Muscle of leg (tissue), 11 donors: ENCODE measurements around the gene GRHL1. TPM values are rescaled to one million over a fixed set of nuclear protein-coding genes. Genes with fewer than 3 reads are reported as not detected.

Experiments used
- DNase-seq: peaks from one replicate; pipeline ENCODE4 v3.0.0; 2013
- H3K27ac ChIP-seq: one replicate; pipeline ENCODE4 v1.5.1; 2013; ENCODE audit warnings: mild to moderate bottlenecking, low read length, control low read depth
- H3K27me3 ChIP-seq: one replicate; pipeline ENCODE4 v1.6.1; 2013; ENCODE audit warnings: low read length; ENCODE audit not compliant: control insufficient read depth, insufficient read depth
- H3K36me3 ChIP-seq: one replicate; pipeline ENCODE4 v1.6.1; 2013; ENCODE audit warnings: low read length; ENCODE audit not compliant: control insufficient read depth, insufficient read depth
- H3K4me1 ChIP-seq: one replicate; pipeline ENCODE4 v1.6.1; 2013; ENCODE audit warnings: low read length; ENCODE audit not compliant: control insufficient read depth, insufficient read depth
- H3K4me3 ChIP-seq: one replicate; pipeline ENCODE4 v1.5.1; 2013; ENCODE audit warnings: low read length, control low read depth
- H3K9me3 ChIP-seq: replicated peaks from 2 replicates; pipeline ENCODE4 v1.6.1; 2013; ENCODE audit warnings: low read depth, low read length; ENCODE audit not compliant: control insufficient read depth
- WGBS: methylation state at CpG from one replicate; pipeline ENCODE4 v1.1.5; 2013; ENCODE audit warnings: missing lambda C conversion rate; ENCODE audit not compliant: insufficient coverage; 5-methylcytosine and 5-hydroxymethylcytosine counted together
- polyA plus RNA-seq, 8 donors: library from polyadenylated mRNA; unstranded; fragments of 120-200 nt; gene quantifications; one replicate each; pipeline versions ENCODE4 v1.2.1 to v1.2.3, GENCODE V29; 2013; ENCODE audit warnings: inconsistent platforms in 1 of 8, low replicate concordance in 1 of 8; ENCODE audit not compliant: insufficient read length in 8 of 8, insufficient read depth in 1 of 8
- total RNA-seq: library from RNA; stranded (reverse); fragments of 120-200 nt; gene quantifications from one replicate; pipeline ENCODE4 v1.2.4, GENCODE V29; 2013

GRHL1 gene
- total and polyA plus RNA-seq, 9 donors, result 0.48 to 4.3 (median 1.0) TPM

GRCh38 chr2:9959262-9959661 lies 7.8 kb downstream of the GRHL1 start:
- H3K27me3 ChIP-seq, result peaks cover 5% of the 10 kb centered on the region
- DNase-seq, result no peak
- no peak overlapping the region for H3K4me3 ChIP-seq
- no peak overlapping the region for H3K27ac ChIP-seq
- no CpG with 5 or more reads among the region's 3 CpGs for WGBS
- peaks cover 3% of the 10 kb centered on the region for H3K36me3 ChIP-seq
- no peaks in the 10 kb centered on the region for H3K9me3 ChIP-seq
- no peaks in the 10 kb centered on the region for H3K4me1 ChIP-seq

GRCh38 chr2:9961013-9961412 lies 9.5 kb downstream of the GRHL1 start:
- Histone ChIP-seq H3K36me3 (peaks cover 5% of the 10 kb centered on the region), H3K27me3 (no peaks in the 10 kb centered on the region), H3K27ac (no peak overlapping the region), H3K4me3 (no peak overlapping the region), H3K4me1 (no peaks in the 10 kb centered on the region), H3K9me3 (no peaks in the 10 kb centered on the region)
- no peak for DNase-seq
- 87% methylated on average over 7 of the region's 10 CpGs for WGBS

GRCh38 chr2:9964334-9964980 lies 13.0 kb downstream of the GRHL1 start:
- no peaks in the 10 kb centered on the region for H3K4me1 ChIP-seq
- H3K27me3 ChIP-seq, result no peaks in the 10 kb centered on the region
- peaks cover 5% of the 10 kb centered on the region for H3K36me3 ChIP-seq
- H3K9me3 ChIP-seq, result no peaks in the 10 kb centered on the region
- H3K4me3 ChIP-seq, result no peak overlapping the region
- no peak overlapping the region for H3K27ac ChIP-seq
- no peak for DNase-seq
- WGBS, result 77% methylated on average over 3 of the region's 7 CpGs

- H3K4me1 ChIP-seq, result peaks cover 2% of the 10 kb centered on the region
- WGBS, result no CpG with 5 or more reads among the region's 8 CpGs
- no peaks in the 10 kb centered on the region for H3K9me3 ChIP-seq
- H3K27ac ChIP-seq, result no peak overlapping the region
- H3K36me3 ChIP-seq, result peaks cover 5% of the 10 kb centered on the region
- H3K27me3 ChIP-seq, result no peaks in the 10 kb centered on the region
- no peak overlapping the region for H3K4me3 ChIP-seq
- no peak for DNase-seq
Observed at GRCh38 chr2:9965119-9965822, 13.8 kb downstream of the GRHL1 start.

GRCh38 chr2:9966491-9967022 lies 15.1 kb downstream of the GRHL1 start:
- peaks cover 5% of the 10 kb centered on the region for H3K36me3 ChIP-seq
- no peaks in the 10 kb centered on the region for H3K9me3 ChIP-seq
- no CpG with 5 or more reads among the region's 3 CpGs for WGBS
- H3K27me3 ChIP-seq, result no peaks in the 10 kb centered on the region
- H3K27ac ChIP-seq, result no peak overlapping the region
- peaks cover 4% of the 10 kb centered on the region for H3K4me1 ChIP-seq
- no peak overlapping the region for H3K4me3 ChIP-seq
- DNase-seq, result no peak

GRCh38 chr2:9967053-9967775 lies 15.7 kb downstream of the GRHL1 start:
- WGBS, result 85% methylated on average over 7 of the region's 11 CpGs
- Histone ChIP-seq H3K27me3 (no peaks in the 10 kb centered on the region), H3K9me3 (no peaks in the 10 kb centered on the region), H3K36me3 (peaks cover 5% of the 10 kb centered on the region), H3K27ac (no peak overlapping the region), H3K4me1 (peaks cover 4% of the 10 kb centered on the region), H3K4me3 (no peak overlapping the region)
- DNase-seq, result no peak

GRCh38 chr2:9968553-9969497 lies 17.3 kb downstream of the GRHL1 start:
- 85% methylated on average over 7 of the region's 10 CpGs for WGBS
- DNase-seq, result no peak
- H3K27me3 ChIP-seq, result no peaks in the 10 kb centered on the region

GRCh38 chr2:9970200-9971044 lies 18.9 kb downstream of the GRHL1 start:
- Histone ChIP-seq H3K4me3 (no peak overlapping the region), H3K4me1 (peaks cover 5% of the 10 kb centered on the region), H3K27ac (no peak overlapping the region), H3K27me3 (no peaks in the 10 kb centered on the region), H3K9me3 (no peaks in the 10 kb centered on the region), H3K36me3 (no peaks in the 10 kb centered on the region)
- 25% methylated on average over 1 of the region's 12 CpGs for WGBS
- DNase-seq, result peak; percentile 82

More at GRCh38 chr2:9968553-9969497, 17.3 kb downstream of the GRHL1 start:
- H3K36me3 ChIP-seq, result peaks cover 5% of the 10 kb centered on the region
- no peak overlapping the region for H3K4me3 ChIP-seq
- H3K27ac ChIP-seq, result no peak overlapping the region
- H3K9me3 ChIP-seq, result no peaks in the 10 kb centered on the region
- peaks cover 5% of the 10 kb centered on the region for H3K4me1 ChIP-seq
